Ascending aorta (tissue), 2 donors: Measurements from ENCODE around the gene IGFBP6. TPM values are rescaled to one million over a fixed set of nuclear protein-coding genes. Genes with fewer than 3 reads are reported as not detected.
A peak's percentile ranks its signal among the peaks of the same experiment; 100 is the strongest.

Experiments used
- DNase-seq, 2 donors: peaks; one replicate each; pipeline ENCODE4 v3.0.0-alpha.2; 2019; ENCODE audit warnings: low spot score in 2 of 2
- H3K27ac ChIP-seq, 2 donors: fragments of 200-600 bp; sonication (generic); one replicate each; pipeline ENCODE4 v1.5.1; 2016 to 2017; ENCODE audit warnings: mild to moderate bottlenecking in 1 of 2
- H3K27me3 ChIP-seq: fragments of 200-600 bp; sonication (generic); one replicate; pipeline ENCODE4 v1.5.1; 2017
- H3K36me3 ChIP-seq, 2 donors: fragments of 200-600 bp; sonication (generic); one replicate each; pipeline ENCODE4 v1.5.1; 2016
- H3K4me1 ChIP-seq, 2 donors: fragments of 200-600 bp; sonication (generic); one replicate each; pipeline ENCODE4 v1.5.1; 2016 to 2017; ENCODE audit warnings: mild to moderate bottlenecking in 1 of 2
- H3K4me3 ChIP-seq, 2 donors: fragments of 200-600 bp; sonication (generic); one replicate each; pipeline ENCODE4 v1.5.1; 2016 to 2017; ENCODE audit warnings: mild to moderate bottlenecking in 1 of 2
- H3K9me3 ChIP-seq, 2 donors: fragments of 200-600 bp; sonication (generic); one replicate each; pipeline ENCODE4 v1.5.1; 2016
- CTCF ChIP-seq, 3 experiments: fragments of 200-600 bp in 2 of 3; fragments of 450-650 bp in 1 of 3; sonication (generic) in 2 of 3; IDR thresholded peaks; one replicate each; pipeline ENCODE4 v1.5.1; 2016 to 2019; ENCODE audit warnings: antibody characterized with exemption in 3 of 3, mild to moderate bottlenecking in 1 of 3, moderate library complexity in 1 of 3
- intact Hi-C: fragments of 100-400 bp; cut with DNase I; formaldehyde crosslinking; loops from one replicate; pipeline ENCODE4 v1.15.1; 2023
- total RNA-seq: library from RNA; depleted of rRNA; stranded (reverse); fragments of >200 nt; gene quantifications from one replicate; pipeline ENCODE4 v1.1.0, GENCODE V29; 2016

The IGFBP6 gene
- total RNA-seq, 1 donor from 2014 or later = 1,664 TPM

- no peak for TF ChIP-seq CTCF (IDR thresholded peaks at IDR 0.05)
- no peaks in the 10 kb centered on the region for H3K9me3 ChIP-seq
- no peaks in the 10 kb centered on the region for H3K36me3 ChIP-seq
- H3K27me3 ChIP-seq = no peaks in the 10 kb centered on the region
- peaks cover 6 to 28% of the 10 kb centered on the region in 2 donors for H3K4me1 ChIP-seq
- H3K4me3 ChIP-seq = no peak overlapping the region
- DNase-seq = no peak
- H3K27ac ChIP-seq = peak overlapping the region; percentile 90 to 95
- intact Hi-C loops = no loop called here
These were observed 17.8 kb downstream of the IGFBP6 start for GRCh38 chr12:53115112-53115890.

GRCh38 chr12:53115891-53116648 is 18.6 kb downstream of the IGFBP6 start:
- Histone ChIP-seq H3K27me3 (no peaks in the 10 kb centered on the region), H3K27ac (peak overlapping the region; percentile 90 to 95), H3K4me3 (no peak overlapping the region), H3K4me1 (peaks cover 6 to 28% of the 10 kb centered on the region in 2 donors), H3K9me3 (no peaks in the 10 kb centered on the region), H3K36me3 (no peaks in the 10 kb centered on the region)
- TF ChIP-seq CTCF (IDR thresholded peaks at IDR 0.05) = no peak
- peak in 1 of 2 donors; percentile 83 for DNase-seq
- intact Hi-C loops = loop anchor here (2.0 kb wide), 1 partner anchor 39 kb away; no protein-coding TSS in a partner anchor

- H3K27me3 ChIP-seq = no peaks in the 10 kb centered on the region
- intact Hi-C loops = no loop called here
- no peak for TF ChIP-seq CTCF (IDR thresholded peaks at IDR 0.05)
- no peak for DNase-seq
- no peak overlapping the region for H3K4me3 ChIP-seq
- no peaks in the 10 kb centered on the region for H3K36me3 ChIP-seq
- no peaks in the 10 kb centered on the region for H3K9me3 ChIP-seq
- H3K27ac ChIP-seq = no peak overlapping the region
- peaks cover 6 to 28% of the 10 kb centered on the region in 2 donors for H3K4me1 ChIP-seq
These were observed 21.4 kb downstream of the IGFBP6 start for GRCh38 chr12:53118751-53119300.

GRCh38 chr12:53120685-53121525 is 23.4 kb downstream of the IGFBP6 start:
- H3K9me3 ChIP-seq = no peaks in the 10 kb centered on the region
- no peaks in the 10 kb centered on the region for H3K27me3 ChIP-seq
- intact Hi-C loops = no loop called here
- H3K4me3 ChIP-seq = no peak overlapping the region
- peaks cover 3 to 17% of the 10 kb centered on the region in 2 donors for H3K4me1 ChIP-seq
- DNase-seq = no peak
- H3K36me3 ChIP-seq = no peaks in the 10 kb centered on the region
- no peak for TF ChIP-seq CTCF (IDR thresholded peaks at IDR 0.05)
- H3K27ac ChIP-seq = no peak overlapping the region

- no peaks in the 10 kb centered on the region for H3K27me3 ChIP-seq
- TF ChIP-seq CTCF (IDR thresholded peaks at IDR 0.05) = no peak
- no peak overlapping the region for H3K27ac ChIP-seq
- intact Hi-C loops = no loop called here
- no peak overlapping the region for H3K4me3 ChIP-seq
- H3K36me3 ChIP-seq = no peaks in the 10 kb centered on the region
- H3K9me3 ChIP-seq = no peaks in the 10 kb centered on the region
- DNase-seq = no peak
- H3K4me1 ChIP-seq = no peaks in the 10 kb centered on the region
These were observed 25.5 kb downstream of the IGFBP6 start for GRCh38 chr12:53122961-53123468.
